Suprapubic skin (tissue), 3 donors: ENCODE data around the gene VCX3B.
"Not testable (repeated sequence)": the region's sequence is repeated elsewhere in the genome, so short reads cannot be mapped to it uniquely, and the experiment has no call there.

Experiments
- EP300 ChIP-seq: sonication (generic); formaldehyde crosslinking; IDR thresholded peaks from one replicate; pipeline ENCODE4 v1.6.1; 2017; ENCODE audit warnings: antibody characterized with exemption
- POLR2A ChIP-seq, 2 donors: fragments of 450-650 bp; IDR thresholded peaks; one replicate each; pipeline ENCODE4 v1.6.1; 2017; ENCODE audit warnings: antibody characterized with exemption in 2 of 2, mild to moderate bottlenecking in 2 of 2, moderate library complexity in 2 of 2
- TF ChIP-seq, protein P1 (sequence below), 2 donors: fragments of 200-600 bp in 1 of 2; fragments of 450-650 bp in 1 of 2; sonication (generic) in 1 of 2; IDR thresholded peaks; one replicate each; pipeline ENCODE4 v1.5.1; 2016 to 2019; ENCODE audit warnings: antibody characterized with exemption in 2 of 2, mild to moderate bottlenecking in 1 of 2, moderate library complexity in 1 of 2

DNA sequence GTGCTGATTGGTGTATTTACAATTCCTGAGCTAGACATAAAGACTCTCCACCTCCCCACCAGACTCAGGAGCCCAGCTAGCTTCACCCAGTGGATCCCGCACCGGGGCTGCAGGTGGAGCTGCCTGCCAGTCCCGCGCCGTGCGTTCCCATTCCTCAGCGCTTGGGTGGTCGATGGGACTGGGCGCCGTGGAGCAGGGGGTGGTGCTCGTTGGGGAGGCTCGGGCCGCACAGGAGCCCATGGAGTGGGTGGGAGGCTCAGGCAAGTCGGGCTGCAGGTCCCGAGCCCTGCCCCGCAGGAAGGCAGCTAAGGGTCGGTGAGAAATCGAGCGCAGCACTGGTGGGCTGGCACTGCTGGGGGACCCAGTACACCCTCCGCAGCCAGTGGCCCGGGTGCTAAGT, 12.3 kb upstream of the VCX3B start:
- TF ChIP-seq EP300; POLR2A (IDR thresholded peaks at IDR 0.05): not testable (repeated sequence)
- TF ChIP-seq, protein P1, sequence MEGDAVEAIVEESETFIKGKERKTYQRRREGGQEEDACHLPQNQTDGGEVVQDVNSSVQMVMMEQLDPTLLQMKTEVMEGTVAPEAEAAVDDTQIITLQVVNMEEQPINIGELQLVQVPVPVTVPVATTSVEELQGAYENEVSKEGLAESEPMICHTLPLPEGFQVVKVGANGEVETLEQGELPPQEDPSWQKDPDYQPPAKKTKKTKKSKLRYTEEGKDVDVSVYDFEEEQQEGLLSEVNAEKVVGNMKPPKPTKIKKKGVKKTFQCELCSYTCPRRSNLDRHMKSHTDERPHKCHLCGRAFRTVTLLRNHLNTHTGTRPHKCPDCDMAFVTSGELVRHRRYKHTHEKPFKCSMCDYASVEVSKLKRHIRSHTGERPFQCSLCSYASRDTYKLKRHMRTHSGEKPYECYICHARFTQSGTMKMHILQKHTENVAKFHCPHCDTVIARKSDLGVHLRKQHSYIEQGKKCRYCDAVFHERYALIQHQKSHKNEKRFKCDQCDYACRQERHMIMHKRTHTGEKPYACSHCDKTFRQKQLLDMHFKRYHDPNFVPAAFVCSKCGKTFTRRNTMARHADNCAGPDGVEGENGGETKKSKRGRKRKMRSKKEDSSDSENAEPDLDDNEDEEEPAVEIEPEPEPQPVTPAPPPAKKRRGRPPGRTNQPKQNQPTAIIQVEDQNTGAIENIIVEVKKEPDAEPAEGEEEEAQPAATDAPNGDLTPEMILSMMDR (IDR thresholded peaks at IDR 0.05): not testable (repeated sequence)
